Measurements from ENCODE around the gene EIF4E.
A peak's percentile ranks its signal among the peaks of the same experiment; 100 is the strongest.
"Not testable (repeated sequence)": the region's sequence is repeated elsewhere in the genome, so short reads cannot be mapped to it uniquely, and the experiment has no call there.

Gene EIF4E

DNA sequence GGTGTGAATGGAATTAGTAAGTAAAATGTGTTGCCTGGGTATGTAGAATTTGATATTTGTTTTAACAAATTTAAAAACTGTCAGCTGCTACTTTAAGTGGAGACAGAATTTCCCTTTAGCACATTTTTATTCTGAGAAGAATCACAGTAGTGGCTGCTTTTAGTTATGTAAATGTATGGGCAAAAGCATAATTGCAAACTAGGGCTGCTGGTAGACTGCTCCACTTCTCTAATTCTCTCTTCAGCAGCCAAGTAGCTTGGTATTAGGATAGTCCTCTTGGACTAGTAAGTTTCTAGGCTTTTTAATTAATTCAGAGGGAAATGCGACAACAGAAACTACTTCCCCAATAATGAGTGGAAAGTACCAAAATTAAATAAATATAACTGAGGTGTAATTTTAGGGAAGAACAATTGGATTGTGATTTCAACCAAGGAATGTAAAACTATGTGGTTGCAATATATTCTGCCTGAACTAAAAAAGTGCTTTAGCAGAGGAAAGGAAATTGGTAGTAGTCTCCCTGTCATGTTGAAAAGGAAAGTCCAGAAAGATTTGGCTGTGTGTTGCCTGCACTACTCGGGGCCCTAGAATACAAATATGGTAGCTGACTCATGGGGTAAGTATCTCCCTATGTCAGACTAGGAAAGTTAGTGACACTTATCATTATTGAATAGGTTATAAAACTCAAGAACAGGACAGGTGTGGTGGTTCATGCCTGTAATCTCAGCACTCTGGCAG lies 9.2 kb upstream of the EIF4E start:
- CTCF ChIA-PET = interaction anchor here (0.7 to 1.4 kb wide), 6 partner anchors 9 to 525 kb away, joined by 3 to 6 read pairs (median 4); no protein-coding TSS in a partner anchor
- no peak for DNase-seq (ENCODE audit: low read depth, low spot score)
- no peak overlapping the region for H3K4me3 ChIP-seq (ENCODE audit: low read depth, low read length)
- POLR2A ChIA-PET = interaction anchor here (0.5 to 1.7 kb wide), 2 partner anchors 8 to 9 kb away, joined by 3 to 4 read pairs; no protein-coding TSS in a partner anchor
- TF ChIP-seq, protein P1, sequence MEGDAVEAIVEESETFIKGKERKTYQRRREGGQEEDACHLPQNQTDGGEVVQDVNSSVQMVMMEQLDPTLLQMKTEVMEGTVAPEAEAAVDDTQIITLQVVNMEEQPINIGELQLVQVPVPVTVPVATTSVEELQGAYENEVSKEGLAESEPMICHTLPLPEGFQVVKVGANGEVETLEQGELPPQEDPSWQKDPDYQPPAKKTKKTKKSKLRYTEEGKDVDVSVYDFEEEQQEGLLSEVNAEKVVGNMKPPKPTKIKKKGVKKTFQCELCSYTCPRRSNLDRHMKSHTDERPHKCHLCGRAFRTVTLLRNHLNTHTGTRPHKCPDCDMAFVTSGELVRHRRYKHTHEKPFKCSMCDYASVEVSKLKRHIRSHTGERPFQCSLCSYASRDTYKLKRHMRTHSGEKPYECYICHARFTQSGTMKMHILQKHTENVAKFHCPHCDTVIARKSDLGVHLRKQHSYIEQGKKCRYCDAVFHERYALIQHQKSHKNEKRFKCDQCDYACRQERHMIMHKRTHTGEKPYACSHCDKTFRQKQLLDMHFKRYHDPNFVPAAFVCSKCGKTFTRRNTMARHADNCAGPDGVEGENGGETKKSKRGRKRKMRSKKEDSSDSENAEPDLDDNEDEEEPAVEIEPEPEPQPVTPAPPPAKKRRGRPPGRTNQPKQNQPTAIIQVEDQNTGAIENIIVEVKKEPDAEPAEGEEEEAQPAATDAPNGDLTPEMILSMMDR (IDR thresholded peaks at IDR 0.05; ENCODE audit: insufficient read depth, low read length, missing control alignments) = no peak

- ChIA-PET CTCF (no interaction called here), POLR2A (no interaction called here)
- no peak overlapping the region for H3K4me3 ChIP-seq (ENCODE audit: low read depth, low read length)
- no peak for DNase-seq (ENCODE audit: low read depth, low spot score)
- TF ChIP-seq, protein P1 (IDR thresholded peaks at IDR 0.05; ENCODE audit: insufficient read depth, low read length, missing control alignments) = no peak
These were observed 6.7 kb upstream of the EIF4E start for GRCh38 chr4:98935633-98936032.

DNA sequence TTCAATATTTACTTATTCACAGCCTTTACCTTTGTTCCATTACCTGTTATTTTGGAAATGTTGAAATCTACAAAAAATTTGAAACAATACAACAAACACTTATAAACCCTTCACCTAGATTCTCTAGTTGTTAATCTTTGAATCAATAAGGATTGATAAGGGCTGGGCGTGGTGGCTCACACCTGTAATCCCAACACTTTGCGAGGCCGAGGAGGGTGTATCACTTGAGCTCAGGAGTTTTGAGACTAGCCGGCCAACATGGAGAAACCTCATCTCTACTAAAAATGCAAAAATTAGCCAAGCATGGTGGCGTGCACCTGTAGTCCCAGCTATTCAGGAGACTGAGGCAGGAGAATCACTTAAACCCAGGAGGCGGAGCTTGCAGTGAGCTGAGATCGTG lies 5.9 kb upstream of the EIF4E start:
- POLR2A ChIA-PET; DNase-seq (ENCODE audit: low read depth, low spot score); H3K4me3 ChIP-seq (ENCODE audit: low read depth, low read length); CTCF ChIA-PET: not testable (repeated sequence)

DNA sequence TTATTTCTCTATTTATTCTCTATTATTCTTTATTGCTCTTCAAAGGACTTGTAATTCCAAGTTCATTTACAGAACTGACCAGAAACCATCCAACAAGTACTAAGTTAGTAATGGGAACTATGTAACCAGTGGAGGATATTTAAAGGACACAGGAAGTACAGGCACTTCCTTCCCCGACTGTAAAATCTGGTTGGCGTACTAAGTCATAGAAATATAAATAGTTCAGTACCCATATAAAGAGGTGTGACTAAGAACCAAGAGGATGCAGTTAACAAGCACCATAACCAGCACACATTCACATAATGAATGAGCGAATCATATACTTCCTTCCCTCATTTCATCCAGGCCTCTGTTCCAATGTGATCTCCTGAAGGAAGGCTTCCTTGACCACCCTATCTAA lies 3.6 kb upstream of the EIF4E start:
- TF ChIP-seq, protein P1 (IDR thresholded peaks at IDR 0.05; ENCODE audit: insufficient read depth, low read length, missing control alignments) = no peak
- no peak for DNase-seq (ENCODE audit: low read depth, low spot score)
- ChIA-PET CTCF (interaction anchor here (1.1 kb wide), 1 partner anchor 63 kb away, joined by 4 read pairs; the partner anchor contains the start of gene METAP1), POLR2A (no interaction called here)
- H3K4me3 ChIP-seq (ENCODE audit: low read depth, low read length) = no peak overlapping the region

DNA sequence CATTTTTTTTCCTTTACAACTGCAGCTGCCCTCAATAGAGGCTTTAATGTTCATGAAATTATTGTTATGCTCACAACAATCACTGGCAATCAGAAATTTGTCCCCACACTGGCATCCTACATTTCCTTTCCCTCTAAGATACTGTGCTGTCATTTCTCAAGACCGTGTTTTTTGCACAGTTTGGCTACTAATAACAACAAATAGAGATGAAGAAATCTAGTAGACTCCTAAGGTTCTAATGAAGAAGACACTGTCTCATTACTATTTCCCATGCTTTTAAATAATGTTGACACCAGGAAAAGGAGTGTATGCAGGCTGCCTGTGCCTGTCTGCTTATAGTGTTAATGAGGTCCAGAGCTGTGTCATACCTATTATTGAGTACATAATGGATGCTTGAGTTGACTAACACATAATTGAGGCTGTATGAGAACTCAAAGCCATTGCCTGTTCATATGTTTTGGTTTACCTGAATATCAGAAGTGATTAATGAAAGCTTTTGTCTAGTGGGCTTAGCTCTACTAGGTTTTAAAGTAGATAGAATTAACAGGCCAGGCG lies 1.5 kb upstream of the EIF4E start:
- TF ChIP-seq, protein P1 (IDR thresholded peaks at IDR 0.05; ENCODE audit: insufficient read depth, low read length, missing control alignments) = no peak
- DNase-seq (ENCODE audit: low read depth, low spot score) = no peak
- CTCF ChIA-PET = interaction anchor here (0.7 to 3.1 kb wide), 4 partner anchors 9 to 65 kb away, joined by 3 to 18 read pairs (median 3); partner anchors contain the start of gene METAP1
- POLR2A ChIA-PET = interaction anchor here (0.7 to 1.2 kb wide), 2 partner anchors 8 to 669 kb away, joined by 3 to 4 read pairs; partner anchors contain the start of gene RAP1GDS1
- H3K4me3 ChIP-seq (ENCODE audit: low read depth, low read length) = peak overlapping the region; percentile 91

- DNase-seq (ENCODE audit: low read depth, low spot score) = peak; percentile 85
- TF ChIP-seq, protein P1 (IDR thresholded peaks at IDR 0.05; ENCODE audit: insufficient read depth, low read length, missing control alignments) = no peak
- ChIA-PET POLR2A (interaction anchor here (0.6 to 2.1 kb wide), 7 partner anchors 8 to 458 kb away, joined by 3 to 8 read pairs (median 4); partner anchors contain the start of genes ADH5 and METAP1), CTCF (interaction anchor here (0.6 to 3.4 kb wide), 8 partner anchors 8 to 462 kb away, joined by 3 to 21 read pairs (median 3); partner anchors contain the start of gene METAP1)
- H3K4me3 ChIP-seq (ENCODE audit: low read depth, low read length) = peak overlapping the region; percentile 91
These were observed 671 bp upstream of the EIF4E start for GRCh38 chr4:98929341-98930267.
